ENCODE results near the gene CRHBP.
"Not testable (repeated sequence)": the region's sequence is repeated elsewhere in the genome, so short reads cannot be mapped to it uniquely, and the experiment has no call there.

CRHBP gene

GRCh38 chr5:76958991-76959767 lies 6.3 kb downstream of the CRHBP start:
- peak; percentile 62 for FAIRE-seq
- DNase-seq (ENCODE audit: low spot score): peak; percentile 9

- DNase-seq (ENCODE audit: low spot score) (peak; percentile 18), FAIRE-seq (no peak)
Measured at GRCh38 chr5:76960004-76960625, 7.3 kb downstream of the CRHBP start.

GRCh38 chr5:76964060-76964459 lies 11.2 kb downstream of the CRHBP start:
- FAIRE-seq (no peak), DNase-seq (ENCODE audit: low spot score) (no peak)

- no peak for DNase-seq (ENCODE audit: low spot score)
- FAIRE-seq: no peak
Measured at GRCh38 chr5:76971511-76971910, 18.7 kb downstream of the CRHBP start.

- no peak for FAIRE-seq
Measured at GRCh38 chr5:76972689-76973088, 19.8 kb downstream of the CRHBP start.

GRCh38 chr5:76974785-76975184 lies 21.9 kb downstream of the CRHBP start:
- DNase-seq (ENCODE audit: low spot score) (no peak), FAIRE-seq (no peak)

More at GRCh38 chr5:76972689-76973088, 19.8 kb downstream of the CRHBP start:
- no peak for DNase-seq (ENCODE audit: low spot score)

GRCh38 chr5:76978869-76979268 lies 26.0 kb downstream of the CRHBP start:
- DNase-seq (ENCODE audit: low spot score) (no peak), FAIRE-seq (no peak)

GRCh38 chr5:76980518-76981144 lies 27.8 kb downstream of the CRHBP start:
- no peak for DNase-seq (ENCODE audit: low spot score)
- FAIRE-seq: no peak

DNA sequence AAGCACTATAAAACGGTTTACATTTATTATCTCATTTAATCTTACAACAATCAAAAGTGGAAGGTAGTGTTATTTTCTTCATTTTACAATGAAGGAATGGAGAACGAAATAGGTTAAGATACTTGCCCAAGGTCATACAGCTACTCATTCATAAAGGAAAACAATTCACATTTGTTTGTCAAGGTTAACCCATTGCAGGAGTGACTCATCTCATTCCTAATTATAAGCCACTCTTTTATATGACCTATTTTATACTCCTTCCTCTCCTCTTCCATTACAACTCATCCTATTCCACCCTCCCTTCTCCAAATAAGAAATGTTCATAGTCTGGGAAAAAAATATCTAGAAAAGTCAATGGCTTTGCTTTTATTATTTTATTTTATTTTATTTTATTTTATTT lies 29.6 kb downstream of the CRHBP start:
- DNase-seq (ENCODE audit: low spot score): no peak
- no peak for FAIRE-seq

GRCh38 chr5:76983468-76983867 lies 30.6 kb downstream of the CRHBP start:
- no peak for FAIRE-seq
- DNase-seq (ENCODE audit: low spot score): no peak

DNA sequence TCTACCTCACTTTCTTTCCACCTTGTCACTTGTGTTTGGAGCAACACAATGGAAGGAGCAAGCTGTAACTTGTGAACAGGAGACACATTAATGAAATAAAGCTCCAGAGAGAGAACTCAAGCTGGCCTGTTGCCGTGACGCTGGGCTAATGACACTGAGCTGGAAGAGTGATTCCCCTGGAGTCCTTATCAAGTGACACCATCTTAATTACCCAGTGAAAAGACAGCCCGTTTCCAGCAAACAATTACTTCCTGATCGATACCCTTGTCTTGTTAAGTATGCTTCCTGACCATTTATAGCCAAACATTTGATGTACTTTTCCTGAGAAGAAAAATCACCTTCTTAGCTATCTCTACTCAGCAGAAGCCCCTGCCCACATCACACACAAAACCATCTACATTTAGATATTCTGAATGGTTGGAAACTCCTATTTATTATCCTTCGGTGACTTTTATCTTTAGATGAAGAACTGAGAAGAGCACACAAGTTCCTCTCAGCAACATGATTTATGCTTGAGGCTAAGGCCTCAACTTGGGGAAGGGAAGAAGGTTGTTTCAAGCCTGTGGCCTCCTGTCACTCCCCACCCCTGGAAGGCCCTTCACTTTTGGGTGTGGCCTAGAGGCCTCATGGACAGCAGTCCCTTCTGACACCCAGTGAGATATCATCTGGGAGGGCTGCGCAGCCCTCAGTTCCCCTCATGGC lies 34.1 kb downstream of the CRHBP start:
- DNase-seq (ENCODE audit: low spot score): no peak
- no peak for FAIRE-seq

GRCh38 chr5:76990899-76991459 lies 38.1 kb downstream of the CRHBP start:
- FAIRE-seq (no peak), DNase-seq (ENCODE audit: low spot score) (no peak)

- FAIRE-seq; DNase-seq (ENCODE audit: low spot score): not testable (repeated sequence)
Measured at GRCh38 chr5:76993436-76993835, 40.6 kb downstream of the CRHBP start.

- FAIRE-seq (no peak), DNase-seq (ENCODE audit: low spot score) (no peak)
Measured at GRCh38 chr5:76994337-76994736, 41.5 kb downstream of the CRHBP start.

DNA sequence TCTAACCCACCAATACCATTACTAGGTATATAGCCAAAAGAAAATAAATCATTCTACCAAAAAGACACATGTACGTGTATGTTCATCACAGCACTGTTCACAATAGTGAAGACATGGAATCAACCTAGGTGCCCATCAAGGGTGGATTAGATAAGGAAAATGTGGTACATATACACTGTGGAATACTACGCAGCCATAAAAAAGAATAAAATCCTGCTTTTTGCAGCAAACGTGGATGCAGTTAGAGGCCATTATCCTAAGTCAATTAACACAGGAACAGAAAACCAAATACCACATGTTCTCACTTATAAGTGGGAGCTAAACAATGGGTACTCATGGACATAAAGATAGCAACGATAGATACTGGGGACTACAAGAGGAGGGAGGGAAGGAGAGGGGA lies 45.4 kb downstream of the CRHBP start:
- DNase-seq (ENCODE audit: low spot score); FAIRE-seq: not testable (repeated sequence)

DNA sequence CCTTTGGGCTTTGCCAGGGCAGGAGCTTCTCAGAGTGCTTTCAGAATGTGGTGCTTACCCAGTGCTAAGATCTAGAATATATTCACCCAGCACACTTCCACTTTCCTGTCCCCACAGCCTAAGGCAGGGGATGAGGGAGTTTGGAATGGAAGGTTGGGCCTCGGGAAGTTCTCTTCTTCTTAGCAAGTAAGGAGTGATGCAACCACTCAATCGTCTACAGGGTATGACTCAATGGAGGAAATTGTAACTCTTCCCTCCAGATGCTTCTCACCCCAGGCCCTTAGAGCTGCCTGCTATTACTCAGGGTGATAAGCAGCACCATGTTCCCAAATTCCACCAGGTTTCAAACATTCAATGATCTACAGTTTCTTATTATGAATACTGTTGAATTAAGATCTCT lies 46.6 kb downstream of the CRHBP start:
- DNase-seq (ENCODE audit: low spot score) (no peak), FAIRE-seq (no peak)

GRCh38 chr5:77003246-77003645 lies 50.4 kb downstream of the CRHBP start:
- FAIRE-seq: no peak
- DNase-seq (ENCODE audit: low spot score): no peak

GRCh38 chr5:77006124-77006523 lies 53.3 kb downstream of the CRHBP start:
- DNase-seq (ENCODE audit: low spot score) (no peak), FAIRE-seq (no peak)

DNA sequence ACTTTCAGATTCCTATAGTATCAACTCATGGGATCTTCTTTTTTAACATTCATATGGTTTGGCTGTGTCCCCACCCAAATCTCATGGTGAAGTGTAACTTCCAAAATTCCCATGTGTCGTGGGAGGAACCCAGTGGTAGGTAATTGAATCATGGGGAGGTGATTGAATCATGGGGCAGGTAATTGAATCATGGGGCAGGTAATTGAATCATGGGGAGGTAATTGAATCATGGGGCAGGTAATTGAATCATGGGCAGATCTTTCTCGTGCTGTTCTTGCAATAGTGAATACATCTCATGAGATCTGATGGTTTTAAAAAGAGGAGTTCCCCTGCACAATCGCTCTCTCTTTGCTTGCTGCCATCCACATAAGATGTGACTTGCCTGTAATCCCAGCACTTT lies 55.6 kb downstream of the CRHBP start:
- DNase-seq (ENCODE audit: low spot score) (no peak), FAIRE-seq (no peak)

DNA sequence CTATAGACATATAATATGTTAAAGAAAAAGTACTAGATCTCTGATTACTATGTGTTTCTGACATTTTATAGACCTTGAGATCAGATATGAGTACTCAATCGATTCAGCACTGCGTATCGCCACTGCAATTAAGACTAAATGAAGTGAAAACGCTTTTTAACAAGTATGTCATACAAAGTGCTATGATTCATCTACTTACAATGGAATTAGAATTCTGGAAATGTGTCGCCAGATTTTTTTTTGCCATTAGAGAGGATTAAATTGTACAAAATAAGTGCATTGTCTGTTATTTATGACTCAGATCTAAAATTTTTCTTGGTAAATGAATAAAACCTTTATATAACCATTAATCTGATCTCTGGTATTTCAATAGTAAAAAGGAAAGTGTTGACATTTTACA lies 57.4 kb downstream of the CRHBP start:
- FAIRE-seq (no peak), DNase-seq (ENCODE audit: low spot score) (no peak)

DNA sequence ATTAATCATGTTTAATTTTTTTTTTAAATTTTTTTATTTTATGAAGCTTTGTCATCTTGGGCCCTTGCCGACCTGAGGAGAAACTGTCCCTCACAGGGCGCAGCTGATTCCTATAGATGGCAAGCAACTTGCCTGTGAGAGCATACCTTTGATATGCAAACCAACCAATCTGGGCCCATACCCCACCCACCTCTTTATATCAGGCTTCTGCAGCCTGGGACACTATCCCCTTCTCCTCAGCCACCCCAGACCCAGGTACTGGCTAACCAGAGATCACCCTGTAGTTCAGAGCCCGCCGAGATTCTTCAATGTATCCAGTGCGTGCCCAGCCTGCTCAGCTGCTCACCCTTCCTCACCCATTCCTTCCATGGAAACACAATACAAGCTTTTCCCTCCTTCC lies 58.7 kb downstream of the CRHBP start:
- no peak for DNase-seq (ENCODE audit: low spot score)
- FAIRE-seq: no peak

GRCh38 chr5:77012601-77013000 lies 59.8 kb downstream of the CRHBP start:
- no peak for DNase-seq (ENCODE audit: low spot score)
- FAIRE-seq: no peak
